Ureter (tissue), 1 donor: ENCODE data around the gene HDLBP. TPM values are rescaled to one million over a fixed set of nuclear protein-coding genes. Genes with fewer than 3 reads are reported as not detected.

ENCODE experiments used
- total RNA-seq: library from RNA; stranded (reverse); gene quantifications from one replicate; pipeline ENCODE4 v1.2.4, GENCODE V29; 2023
- donor health status: DM: yes; HTN: yes; CAD: no.

Gene HDLBP
- total RNA-seq, 1 donor from 2014 or later = 526 TPM

Other genes starting within 250 kb of the HDLBP start
- 37.6 TPM for gene MTERF4, start 213.4 kb downstream of the HDLBP start, total RNA-seq
- gene PASK, start 166.2 kb downstream of the HDLBP start, total RNA-seq = 17.4 TPM
- 73.4 TPM for gene PPP1R7, start 165.2 kb downstream of the HDLBP start, total RNA-seq
- 1.4 TPM for gene ANO7, start 127.0 kb downstream of the HDLBP start, total RNA-seq
- gene SEPTIN2, start 253 bp upstream of the HDLBP start, total RNA-seq = 480 TPM
- 120 TPM for gene FARP2, start 40.6 kb upstream of the HDLBP start, total RNA-seq
- gene STK25, start 192.9 kb upstream of the HDLBP start, total RNA-seq = 166 TPM
- 16.0 TPM for gene BOK, start 243.1 kb upstream of the HDLBP start, total RNA-seq